ENCODE measurements around the gene HNRNPUL2.
"Not testable (repeated sequence)": the region's sequence is repeated elsewhere in the genome, so short reads cannot be mapped to it uniquely, and the experiment has no call there.

Gene HNRNPUL2

GRCh38 chr11:62749931-62750330 is 22.7 kb upstream of the HNRNPUL2 start:
- DNase-seq (ENCODE audit: low spot score); H3K4me1 Mint-ChIP-seq (ENCODE audit: low read depth); H3K27me3 Mint-ChIP-seq (ENCODE audit: low read depth); H3K27ac Mint-ChIP-seq; H3K9me3 Mint-ChIP-seq; H3K4me3 Mint-ChIP-seq: not testable (repeated sequence)
- H3K36me3 Mint-ChIP-seq (ENCODE audit: low read depth), result peaks cover 12% of the 10 kb centered on the region

GRCh38 chr11:62747475-62748160 is 20.4 kb upstream of the HNRNPUL2 start:
- no peaks in the 10 kb centered on the region for H3K9me3 Mint-ChIP-seq
- peaks cover 5% of the 10 kb centered on the region for H3K4me1 Mint-ChIP-seq (ENCODE audit: low read depth)
- DNase-seq (ENCODE audit: low spot score), result no peak
- H3K36me3 Mint-ChIP-seq (ENCODE audit: low read depth), result peaks cover 9% of the 10 kb centered on the region
- H3K27me3 Mint-ChIP-seq (ENCODE audit: low read depth), result no peaks in the 10 kb centered on the region
- H3K4me3 Mint-ChIP-seq, result no peak overlapping the region
- no peak overlapping the region for H3K27ac Mint-ChIP-seq

- Mint-ChIP-seq H3K4me1 (ENCODE audit: low read depth) (peaks cover 6% of the 10 kb centered on the region), H3K36me3 (ENCODE audit: low read depth) (peaks cover 28% of the 10 kb centered on the region), H3K27ac (no peak overlapping the region), H3K27me3 (ENCODE audit: low read depth) (no peaks in the 10 kb centered on the region), H3K9me3 (no peaks in the 10 kb centered on the region), H3K4me3 (no peak overlapping the region)
- DNase-seq (ENCODE audit: low spot score), result no peak
These were observed 9.9 kb upstream of the HNRNPUL2 start for GRCh38 chr11:62737196-62737595.

- Mint-ChIP-seq H3K27ac (no peak overlapping the region), H3K36me3 (ENCODE audit: low read depth) (peaks cover 22% of the 10 kb centered on the region), H3K9me3 (no peaks in the 10 kb centered on the region), H3K4me1 (ENCODE audit: low read depth) (peaks cover 15% of the 10 kb centered on the region), H3K4me3 (no peak overlapping the region), H3K27me3 (ENCODE audit: low read depth) (no peaks in the 10 kb centered on the region)
- no peak for DNase-seq (ENCODE audit: low spot score)
These were observed 5.6 kb upstream of the HNRNPUL2 start for GRCh38 chr11:62732830-62733229.

GRCh38 chr11:62730076-62730475 is 2.8 kb upstream of the HNRNPUL2 start:
- H3K27ac Mint-ChIP-seq; DNase-seq (ENCODE audit: low spot score); H3K27me3 Mint-ChIP-seq (ENCODE audit: low read depth); H3K9me3 Mint-ChIP-seq: not testable (repeated sequence)
- H3K4me1 Mint-ChIP-seq (ENCODE audit: low read depth), result peaks cover 20% of the 10 kb centered on the region
- H3K4me3 Mint-ChIP-seq, result peak overlapping the region; percentile 79
- H3K36me3 Mint-ChIP-seq (ENCODE audit: low read depth), result peaks cover 33% of the 10 kb centered on the region

- peaks cover 46% of the 10 kb centered on the region for H3K36me3 Mint-ChIP-seq (ENCODE audit: low read depth)
- H3K27me3 Mint-ChIP-seq (ENCODE audit: low read depth), result peaks cover 3% of the 10 kb centered on the region
- H3K27ac Mint-ChIP-seq, result peak within 1 kb of the TSS; percentile 98
These were observed 1.1 kb upstream of the HNRNPUL2 start, which contains the start of gene TTC9C for GRCh38 chr11:62728171-62728988. TTC9C (plus strand) TSS chr11:62728486; CDS start chr11:62728849, 363 bp downstream.

GRCh38 chr11:62727872-62728170 is 564 bp upstream of the HNRNPUL2 start:
- peak; percentile 87 for DNase-seq (ENCODE audit: low spot score)
- peak overlapping the region; percentile 98 for H3K27ac Mint-ChIP-seq
- H3K4me1 Mint-ChIP-seq (ENCODE audit: low read depth), result peaks cover 25% of the 10 kb centered on the region
- H3K36me3 Mint-ChIP-seq (ENCODE audit: low read depth), result peaks cover 44% of the 10 kb centered on the region
- peaks cover 3% of the 10 kb centered on the region for H3K27me3 Mint-ChIP-seq (ENCODE audit: low read depth)
- H3K9me3 Mint-ChIP-seq, result no peaks in the 10 kb centered on the region
- peak overlapping the region; percentile 99 for H3K4me3 Mint-ChIP-seq

More at GRCh38 chr11:62728171-62728988, 1.1 kb upstream of the HNRNPUL2 start, which contains the start of gene TTC9C:
- H3K9me3 Mint-ChIP-seq, result no peaks in the 10 kb centered on the region
- peaks cover 29% of the 10 kb centered on the region for H3K4me1 Mint-ChIP-seq (ENCODE audit: low read depth)
- peak within 1 kb of the TSS; percentile 99 for H3K4me3 Mint-ChIP-seq
- DNase-seq (ENCODE audit: low spot score), result peak; percentile 81

GRCh38 chr11:62726915-62727164 is 417 bp downstream of the HNRNPUL2 start:
- Mint-ChIP-seq H3K27ac (peak overlapping the region; percentile 98), H3K9me3 (no peaks in the 10 kb centered on the region), H3K36me3 (ENCODE audit: low read depth) (peaks cover 54% of the 10 kb centered on the region), H3K4me1 (ENCODE audit: low read depth) (peaks cover 33% of the 10 kb centered on the region), H3K4me3 (peak overlapping the region; percentile 99), H3K27me3 (ENCODE audit: low read depth) (peaks cover 3% of the 10 kb centered on the region)
- DNase-seq (ENCODE audit: low spot score), result no peak

- peaks cover 39% of the 10 kb centered on the region for H3K4me1 Mint-ChIP-seq (ENCODE audit: low read depth)
- H3K27me3 Mint-ChIP-seq (ENCODE audit: low read depth), result peaks cover 3% of the 10 kb centered on the region
- DNase-seq (ENCODE audit: low spot score), result no peak
- H3K9me3 Mint-ChIP-seq, result no peaks in the 10 kb centered on the region
- H3K36me3 Mint-ChIP-seq (ENCODE audit: low read depth), result peaks cover 59% of the 10 kb centered on the region
- peak overlapping the region; percentile 98 for H3K27ac Mint-ChIP-seq
- H3K4me3 Mint-ChIP-seq, result peak overlapping the region; percentile 99
These were observed 922 bp downstream of the HNRNPUL2 start for GRCh38 chr11:62726156-62726914.

- peaks cover 63% of the 10 kb centered on the region for H3K36me3 Mint-ChIP-seq (ENCODE audit: low read depth)
These were observed 1.6 kb downstream of the HNRNPUL2 start for GRCh38 chr11:62725646-62726045.

GRCh38 chr11:62724171-62724570 is 3.1 kb downstream of the HNRNPUL2 start:
- no peaks in the 10 kb centered on the region for H3K9me3 Mint-ChIP-seq
- peaks cover 77% of the 10 kb centered on the region for H3K36me3 Mint-ChIP-seq (ENCODE audit: low read depth)
- H3K27me3 Mint-ChIP-seq (ENCODE audit: low read depth), result peaks cover 3% of the 10 kb centered on the region
- H3K4me1 Mint-ChIP-seq (ENCODE audit: low read depth), result peaks cover 41% of the 10 kb centered on the region
- H3K4me3 Mint-ChIP-seq, result peak overlapping the region; percentile 99
- peak overlapping the region; percentile 8 for H3K27ac Mint-ChIP-seq
- DNase-seq (ENCODE audit: low spot score), result no peak

More at GRCh38 chr11:62725646-62726045, 1.6 kb downstream of the HNRNPUL2 start:
- peak overlapping the region; percentile 99 for H3K4me3 Mint-ChIP-seq
- H3K27ac Mint-ChIP-seq, result peak overlapping the region; percentile 98
- no peaks in the 10 kb centered on the region for H3K9me3 Mint-ChIP-seq
- H3K4me1 Mint-ChIP-seq (ENCODE audit: low read depth), result peaks cover 38% of the 10 kb centered on the region
- peaks cover 3% of the 10 kb centered on the region for H3K27me3 Mint-ChIP-seq (ENCODE audit: low read depth)
- DNase-seq (ENCODE audit: low spot score), result no peak

- Mint-ChIP-seq H3K4me3 (peak overlapping the region; percentile 7), H3K9me3 (no peaks in the 10 kb centered on the region), H3K4me1 (ENCODE audit: low read depth) (peaks cover 48% of the 10 kb centered on the region), H3K36me3 (ENCODE audit: low read depth) (peaks cover 88% of the 10 kb centered on the region), H3K27ac (no peak overlapping the region), H3K27me3 (ENCODE audit: low read depth) (no peaks in the 10 kb centered on the region)
- no peak for DNase-seq (ENCODE audit: low spot score)
These were observed 5.3 kb downstream of the HNRNPUL2 start for GRCh38 chr11:62721994-62722393.

- Mint-ChIP-seq H3K27ac (no peak overlapping the region), H3K9me3 (no peaks in the 10 kb centered on the region), H3K4me1 (ENCODE audit: low read depth) (peaks cover 54% of the 10 kb centered on the region), H3K4me3 (no peak overlapping the region), H3K27me3 (ENCODE audit: low read depth) (no peaks in the 10 kb centered on the region), H3K36me3 (ENCODE audit: low read depth) (peaks cover 89% of the 10 kb centered on the region)
- DNase-seq (ENCODE audit: low spot score), result no peak
These were observed 7.8 kb downstream of the HNRNPUL2 start for GRCh38 chr11:62719302-62719978.

All from T-helper 2 cell treated with Interferon-gamma antibody and Interleukin-4, amounts not matched to agents 5 μg/mL and 100 μg/mL, for 36 hours (primary cell).